ENCODE measurements around the gene MYH11. TPM values are rescaled to one million over a fixed set of nuclear protein-coding genes. Genes with fewer than 3 reads are reported as not detected.

MYH11 gene
- total RNA-seq, 1 donor from 2014 or later: 0.10 TPM

DNA sequence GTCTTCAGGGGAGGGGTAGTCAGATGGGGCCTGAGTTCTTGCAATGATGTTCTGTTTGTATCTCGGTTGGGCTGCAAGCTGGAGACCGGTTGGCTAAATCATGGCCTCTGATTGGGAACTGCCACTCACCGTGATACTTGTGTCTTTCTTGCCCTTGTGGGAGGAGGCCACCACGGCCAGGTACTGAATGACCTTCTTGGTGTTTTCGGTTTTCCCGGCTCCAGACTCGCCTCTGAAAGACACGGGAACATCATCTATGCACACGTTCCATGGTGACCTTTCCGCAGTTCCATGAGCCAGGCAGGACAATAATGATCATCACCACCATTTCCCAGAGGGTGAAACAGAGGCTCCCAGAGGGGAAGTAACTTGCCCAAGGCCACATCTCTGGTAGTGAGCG lies 70.3 kb downstream of the MYH11 start:
- no peaks in the 10 kb centered on the region for H3K36me3 Mint-ChIP-seq (ENCODE audit: unreplicated experiment)
- no peak overlapping the region for H3K27ac Mint-ChIP-seq (ENCODE audit: unreplicated experiment)
- H3K4me1 Mint-ChIP-seq (ENCODE audit: low read depth, unreplicated experiment): no peaks in the 10 kb centered on the region
- DNase-seq: no peak
- H3K4me3 Mint-ChIP-seq (ENCODE audit: unreplicated experiment): no peak overlapping the region
- TF ChIP-seq CTCF (IDR thresholded peaks at IDR 0.05; ENCODE audit: partially characterized antibody, unreplicated experiment): no peak
- no peaks in the 10 kb centered on the region for H3K9me3 Mint-ChIP-seq (ENCODE audit: unreplicated experiment)
- H3K27me3 Mint-ChIP-seq (ENCODE audit: unreplicated experiment): peaks cover 1% of the 10 kb centered on the region

DNA sequence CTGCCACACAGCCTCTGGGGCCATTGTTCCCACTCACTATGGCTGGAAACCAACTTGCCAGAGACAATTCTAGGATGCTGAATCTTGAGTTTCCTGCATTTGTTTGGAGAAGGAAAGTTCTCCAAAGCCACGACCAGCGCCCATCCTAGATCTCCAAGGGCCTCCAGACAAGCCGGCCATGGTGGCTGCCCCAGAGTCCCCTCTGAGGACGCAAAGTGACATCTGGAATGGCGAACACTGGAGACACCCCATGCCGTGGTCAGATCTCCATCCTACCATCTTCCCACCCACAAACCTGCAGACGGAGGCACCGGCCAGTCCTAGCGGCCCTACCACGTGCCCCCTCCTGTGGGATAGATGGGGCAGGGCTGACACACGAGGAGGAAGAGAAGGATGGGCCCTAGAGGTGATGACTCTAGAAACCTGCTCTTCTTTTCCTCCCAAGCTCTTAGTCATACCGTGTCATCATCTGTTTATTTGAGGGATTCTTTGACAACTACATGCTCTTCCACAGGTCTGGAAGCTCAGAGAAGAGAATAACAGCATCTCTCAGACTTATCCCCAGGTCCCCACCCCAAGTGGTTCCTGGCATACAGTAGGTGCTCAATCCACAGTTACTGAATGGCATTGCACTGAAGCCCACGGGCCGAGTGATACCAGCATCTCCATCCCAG lies 71.3 kb downstream of the MYH11 start:
- no peak for TF ChIP-seq CTCF (IDR thresholded peaks at IDR 0.05; ENCODE audit: partially characterized antibody, unreplicated experiment)
- H3K4me1 Mint-ChIP-seq (ENCODE audit: low read depth, unreplicated experiment): no peaks in the 10 kb centered on the region
- peaks cover 2% of the 10 kb centered on the region for H3K9me3 Mint-ChIP-seq (ENCODE audit: unreplicated experiment)
- H3K36me3 Mint-ChIP-seq (ENCODE audit: unreplicated experiment): no peaks in the 10 kb centered on the region
- H3K27me3 Mint-ChIP-seq (ENCODE audit: unreplicated experiment): peaks cover 1% of the 10 kb centered on the region
- DNase-seq: no peak
- no peak overlapping the region for H3K4me3 Mint-ChIP-seq (ENCODE audit: unreplicated experiment)
- H3K27ac Mint-ChIP-seq (ENCODE audit: unreplicated experiment): no peak overlapping the region

DNA sequence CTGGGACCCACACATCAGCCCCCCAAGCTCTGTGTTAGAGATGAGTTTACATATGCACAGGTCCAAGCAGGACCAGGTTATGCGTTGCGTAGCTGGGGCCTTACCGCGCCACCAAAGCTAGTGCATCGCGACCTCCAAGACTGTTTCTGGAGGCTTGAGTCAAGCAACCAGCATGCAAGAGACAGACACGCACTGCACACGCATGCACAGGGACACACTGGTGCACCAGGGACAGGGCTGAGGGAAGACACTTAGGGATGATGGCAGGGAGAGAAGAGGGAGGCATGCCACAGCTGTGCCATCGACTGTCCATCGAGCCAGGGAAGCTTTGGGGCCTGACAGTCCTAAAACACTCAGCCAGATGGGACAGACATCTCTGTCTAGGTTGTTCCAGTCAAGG lies 72.8 kb downstream of the MYH11 start:
- no peak overlapping the region for H3K4me3 Mint-ChIP-seq (ENCODE audit: unreplicated experiment)
- no peaks in the 10 kb centered on the region for H3K4me1 Mint-ChIP-seq (ENCODE audit: low read depth, unreplicated experiment)
- H3K9me3 Mint-ChIP-seq (ENCODE audit: unreplicated experiment): peaks cover 2% of the 10 kb centered on the region
- H3K27me3 Mint-ChIP-seq (ENCODE audit: unreplicated experiment): peaks cover 1% of the 10 kb centered on the region
- no peak overlapping the region for H3K27ac Mint-ChIP-seq (ENCODE audit: unreplicated experiment)
- H3K36me3 Mint-ChIP-seq (ENCODE audit: unreplicated experiment): no peaks in the 10 kb centered on the region
- DNase-seq: no peak
- no peak for TF ChIP-seq CTCF (IDR thresholded peaks at IDR 0.05; ENCODE audit: partially characterized antibody, unreplicated experiment)

- Mint-ChIP-seq H3K4me3 (ENCODE audit: unreplicated experiment) (no peak overlapping the region), H3K4me1 (ENCODE audit: low read depth, unreplicated experiment) (no peaks in the 10 kb centered on the region)
- DNase-seq: no peak
Observed at GRCh38 chr16:15782573-15783365, 74.1 kb downstream of the MYH11 start.

More at GRCh38 chr16:15782573-15783365, 74.1 kb downstream of the MYH11 start:
- Mint-ChIP-seq H3K27ac (ENCODE audit: unreplicated experiment) (no peak overlapping the region), H3K36me3 (ENCODE audit: unreplicated experiment) (no peaks in the 10 kb centered on the region), H3K9me3 (ENCODE audit: unreplicated experiment) (peaks cover 2% of the 10 kb centered on the region), H3K27me3 (ENCODE audit: unreplicated experiment) (peaks cover 1% of the 10 kb centered on the region)
- TF ChIP-seq CTCF (IDR thresholded peaks at IDR 0.05; ENCODE audit: partially characterized antibody, unreplicated experiment): no peak
